D721Med (cell line): Measurements from ENCODE around the gene ADAMTS16.

Source experiments
- DNase-seq: peaks from one replicate; pipeline ENCODE4 v3.0.0; 2011; ENCODE audit warnings: low spot score; ENCODE audit not compliant: insufficient read length
- FAIRE-seq: peaks from 2 replicates; lab custom pipeline; 2011; peaks lifted over from hg19 to GRCh38; lab: Jason Lieb, UNC
- TF ChIP-seq, protein P1 (sequence below): IDR thresholded peaks from 2 replicates; pipeline ENCODE4 v1.5.1; 2012; ENCODE audit warnings: mild to moderate bottlenecking, control low read depth; ENCODE audit not compliant: insufficient read depth; ENCODE audit errors: missing control alignments

Gene ADAMTS16

DNA sequence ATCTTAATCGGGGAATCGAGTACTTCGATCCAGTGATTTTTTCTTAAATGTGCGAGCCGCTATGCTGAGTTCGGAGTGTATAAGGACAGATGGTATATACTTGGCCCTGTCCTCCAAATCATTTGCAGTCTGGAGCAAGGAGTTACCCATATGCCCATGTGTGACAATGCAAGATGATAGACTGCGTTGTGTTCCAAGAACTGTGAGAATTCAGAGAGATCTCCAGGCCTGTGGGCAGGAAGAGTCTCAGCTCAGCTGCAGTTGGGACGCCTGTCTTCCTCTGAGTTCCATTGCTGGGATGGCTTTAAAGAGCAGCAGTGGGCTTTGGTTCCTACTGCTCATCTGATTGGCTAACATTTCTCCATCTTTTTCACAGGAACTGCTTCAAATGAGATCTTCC, 106.6 kb downstream of the ADAMTS16 start:
- FAIRE-seq (no peak), DNase-seq (no peak)
- TF ChIP-seq, protein P1, sequence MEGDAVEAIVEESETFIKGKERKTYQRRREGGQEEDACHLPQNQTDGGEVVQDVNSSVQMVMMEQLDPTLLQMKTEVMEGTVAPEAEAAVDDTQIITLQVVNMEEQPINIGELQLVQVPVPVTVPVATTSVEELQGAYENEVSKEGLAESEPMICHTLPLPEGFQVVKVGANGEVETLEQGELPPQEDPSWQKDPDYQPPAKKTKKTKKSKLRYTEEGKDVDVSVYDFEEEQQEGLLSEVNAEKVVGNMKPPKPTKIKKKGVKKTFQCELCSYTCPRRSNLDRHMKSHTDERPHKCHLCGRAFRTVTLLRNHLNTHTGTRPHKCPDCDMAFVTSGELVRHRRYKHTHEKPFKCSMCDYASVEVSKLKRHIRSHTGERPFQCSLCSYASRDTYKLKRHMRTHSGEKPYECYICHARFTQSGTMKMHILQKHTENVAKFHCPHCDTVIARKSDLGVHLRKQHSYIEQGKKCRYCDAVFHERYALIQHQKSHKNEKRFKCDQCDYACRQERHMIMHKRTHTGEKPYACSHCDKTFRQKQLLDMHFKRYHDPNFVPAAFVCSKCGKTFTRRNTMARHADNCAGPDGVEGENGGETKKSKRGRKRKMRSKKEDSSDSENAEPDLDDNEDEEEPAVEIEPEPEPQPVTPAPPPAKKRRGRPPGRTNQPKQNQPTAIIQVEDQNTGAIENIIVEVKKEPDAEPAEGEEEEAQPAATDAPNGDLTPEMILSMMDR: no peak

DNA sequence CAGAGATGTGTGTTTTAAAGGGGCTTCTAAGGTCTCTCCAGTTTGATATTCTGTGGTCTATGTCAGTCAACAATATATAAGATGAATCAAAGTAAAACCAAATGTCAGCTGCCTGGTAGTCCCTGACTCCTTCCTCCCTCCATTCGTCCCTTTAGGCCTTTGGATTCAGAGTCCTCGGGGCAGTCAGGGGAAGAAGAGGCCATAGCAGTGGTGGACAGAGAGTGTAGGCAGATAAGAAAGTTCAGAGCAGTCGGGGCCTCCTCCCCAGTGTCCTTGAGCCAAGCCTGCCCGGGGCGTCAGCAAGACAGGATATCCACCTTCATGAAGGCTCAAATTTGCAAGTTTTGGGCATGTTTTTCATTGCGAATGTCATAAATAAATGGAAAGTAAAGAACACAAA, 110.6 kb downstream of the ADAMTS16 start:
- FAIRE-seq (no peak), DNase-seq (no peak)
- TF ChIP-seq, protein P1: no peak

- DNase-seq: no peak
- TF ChIP-seq, protein P1: no peak
- no peak for FAIRE-seq
These were observed 112.0 kb downstream of the ADAMTS16 start for GRCh38 chr5:5252106-5252505.

- FAIRE-seq (no peak), DNase-seq (no peak)
- TF ChIP-seq, protein P1: no peak
These were observed 117.2 kb downstream of the ADAMTS16 start for GRCh38 chr5:5257353-5257752.

GRCh38 chr5:5258564-5258963, 118.4 kb downstream of the ADAMTS16 start:
- FAIRE-seq: no peak
- no peak for DNase-seq
- TF ChIP-seq, protein P1: no peak

DNA sequence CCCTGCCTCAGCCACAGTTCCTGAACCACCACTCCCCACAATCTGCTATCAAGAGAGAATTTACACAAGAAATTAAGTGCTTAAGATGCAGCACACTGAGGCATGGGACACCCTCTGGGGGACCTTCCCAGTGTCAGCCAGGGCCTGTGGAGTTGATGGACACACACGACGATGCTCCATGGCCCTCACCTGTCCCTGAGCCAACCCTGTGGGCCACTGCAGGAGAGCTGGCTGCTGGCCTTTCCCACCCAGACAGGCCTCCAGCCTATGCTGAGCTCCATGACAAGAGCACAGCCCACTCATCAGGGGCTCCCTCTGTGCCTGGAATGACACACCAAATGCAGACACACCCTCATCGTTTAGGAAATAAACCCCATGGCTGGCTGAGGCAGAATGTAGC, 124.6 kb downstream of the ADAMTS16 start:
- DNase-seq: no peak
- no peak for FAIRE-seq
- TF ChIP-seq, protein P1: no peak

- TF ChIP-seq, protein P1: no peak
- no peak for DNase-seq
- no peak for FAIRE-seq
These were observed 126.2 kb downstream of the ADAMTS16 start for GRCh38 chr5:5266297-5266696.
